Esophagus squamous epithelium (tissue), 4 donors: ENCODE measurements around the gene VWA8.

Experiments
- CTCF ChIP-seq, 6 experiments: fragments of 450-650 bp in 4 of 6; fragments of 200-600 bp in 2 of 6; sonication (generic) in 2 of 6; IDR thresholded peaks; one replicate each; pipeline ENCODE4 v1.5.1; 2016 to 2019; ENCODE audit warnings: antibody characterized with exemption in 6 of 6, mild to moderate bottlenecking in 4 of 6, moderate library complexity in 4 of 6
- POLR2A ChIP-seq, 4 donors: fragments of 450-650 bp; IDR thresholded peaks; one replicate each; pipeline ENCODE4 v1.6.1; 2017; ENCODE audit warnings: antibody characterized with exemption in 4 of 4, mild to moderate bottlenecking in 4 of 4, moderate library complexity in 3 of 4

GRCh38 chr13:41611385-41611784 is 349.5 kb downstream of the VWA8 start:
- TF ChIP-seq CTCF (IDR thresholded peaks at IDR 0.05) (no peak), POLR2A (IDR thresholded peaks at IDR 0.05) (no peak)
